Measurements from ENCODE around the gene NDST1. TPM values are rescaled to one million over a fixed set of nuclear protein-coding genes. Genes with fewer than 3 reads are reported as not detected.

NDST1 gene
- total and polyA plus RNA-seq, 2 of the 8 experiments (the other 6 are each of a cell fraction or from before 2014, with no cell fraction given): 27.0 to 72.0 TPM

DNA sequence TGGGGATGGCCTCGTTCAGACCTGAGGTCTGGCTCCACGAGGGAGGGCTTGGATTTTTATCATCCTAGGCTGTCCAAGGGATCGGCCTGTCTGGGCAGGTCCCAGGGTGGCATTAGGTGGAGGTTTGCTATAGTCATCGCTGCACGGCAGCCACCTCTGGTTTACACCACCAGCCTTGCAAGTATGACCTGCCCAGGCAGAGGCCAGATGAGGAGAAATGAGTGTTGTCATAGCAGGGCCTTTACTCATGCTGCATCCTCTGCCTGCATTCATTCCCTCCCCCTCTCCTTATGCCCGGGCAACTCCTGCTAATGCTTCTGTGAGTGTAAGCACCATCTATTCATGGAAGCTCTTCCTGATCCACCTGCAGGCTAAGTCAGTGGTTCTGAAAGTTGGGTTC, 15.3 kb upstream of the NDST1 start:
- Histone ChIP-seq H4K8ac (ENCODE audit: extremely low read depth, insufficient read depth, low read length) (no peak overlapping the region), H2AFZ (ENCODE audit: low read length) (no peak overlapping the region), H3K4me1 (replicated peaks in 1 of 4; ENCODE audit: control insufficient read depth in 3 of 4, insufficient read depth in 4 of 4, low read length in 3 of 4) (peaks cover 21 to 36% (median 35%) of the 10 kb centered on the region in 4 experiments), H3K27ac (ENCODE audit: low read depth, low read length) (peak overlapping the region; percentile 60; the same call in 1 of the 2 replicates), H4K5ac (ENCODE audit: insufficient read length, low read depth, low read length) (no peak overlapping the region), H3K4me3 (ENCODE audit: extremely low read depth in 1 of 4, insufficient read depth in 2 of 4, low read depth in 3 of 4, low read length in 4 of 4) (no peak overlapping the region), H3K23me2 (ENCODE audit: low read depth, low read length) (no peaks in the 10 kb centered on the region; the same call in 1 of the 2 replicates), H2BK15ac (ENCODE audit: low read length) (peak overlapping the region; percentile 36; the same call in 1 of the 2 replicates), H3K79me2 (ENCODE audit: control insufficient read depth in 1 of 2, insufficient read depth in 2 of 2, low read length in 2 of 2) (peaks cover 22 to 84% of the 10 kb centered on the region in 2 experiments), H3K56ac (replicated peaks; ENCODE audit: insufficient read length, low read depth, low read length) (no peak overlapping the region), H2BK120ac (replicated peaks; ENCODE audit: low read depth, low read length) (no peak overlapping the region), H3K9ac (replicated peaks in 1 of 4; ENCODE audit: extremely low read depth in 1 of 4, low read depth in 3 of 4, low read length in 3 of 4) (no peak overlapping the region), H2BK5ac (ENCODE audit: low read depth, low read length) (0 out of 2 replicates have a peak overlapping the region, but pooled peaks have one; percentile 62), H2BK20ac (ENCODE audit: low read length) (no peak overlapping the region), H3K9me3 (ENCODE audit: insufficient read depth in 2 of 2, low read depth in 1 of 2, low read length in 1 of 2) (no peaks in the 10 kb centered on the region), H4K91ac (replicated peaks; ENCODE audit: insufficient read length, low read length) (peak overlapping the region; percentile 20), H3K36me3 (ENCODE audit: control insufficient read depth in 2 of 4, insufficient read depth in 4 of 4, low read length in 3 of 4) (peaks cover 0 to 4% (median 0%) of the 10 kb centered on the region in 4 experiments; a peak in 1 of 8 replicates), H3K18ac (ENCODE audit: extremely low read depth, low read length) (no peak overlapping the region), H3K4me2 (ENCODE audit: insufficient read depth in 1 of 2, low read depth in 2 of 2, low read length in 2 of 2) (no peak overlapping the region), H2AK5ac (ENCODE audit: low read depth, low read length) (no peak overlapping the region), H3K27me3 (replicated peaks in 1 of 4; ENCODE audit: control insufficient read depth in 3 of 4, extremely low read depth in 1 of 4, insufficient read depth in 3 of 4, low read length in 3 of 4) (no peaks in the 10 kb centered on the region), H4K20me1 (replicated peaks in 1 of 2; ENCODE audit: control insufficient read depth in 1 of 2, insufficient read depth in 2 of 2, low read length in 2 of 2) (peaks cover 10 to 25% of the 10 kb centered on the region in 2 experiments), H3K4ac (replicated peaks; ENCODE audit: insufficient read length, low read depth, low read length) (no peak overlapping the region), H3K79me1 (ENCODE audit: low read depth, low read length) (peaks cover 31% of the 10 kb centered on the region), H3K23ac (ENCODE audit: insufficient read length) (no peak overlapping the region), H3K14ac (ENCODE audit: insufficient read length) (no peak overlapping the region), H2BK12ac (ENCODE audit: low read depth, low read length) (no peak overlapping the region)
- ChIA-PET POLR2A (ENCODE audit: partially characterized antibody) (interaction anchor here (0.7 to 1.5 kb wide), 6 partner anchors 19 to 1180 kb away, joined by 3 to 4 read pairs (median 3); partner anchors contain the start of gene RPS14), CTCF (ENCODE audit: partially characterized antibody) (interaction anchor here (0.7 to 32.0 kb wide), 9 partner anchors 0 to 67 kb away, joined by 3 to 571 read pairs (median 7); partner anchors contain the start of gene NDST1)
- 86% methylated on average over 6 of the region's 6 CpGs; no CpG with 5 or more reads in 1 of the 2 experiments for WGBS, 2 experiments (ENCODE audit: extremely low coverage in 1 of 2, insufficient coverage in 1 of 2, insufficient read length in 1 of 2, insufficient replicate concordance in 2 of 2, low coverage in 1 of 2, low lambda C conversion rate in 2 of 2, missing lambda C conversion rate in 1 of 2)
- DNase-seq (ENCODE audit: low read depth in 1 of 2, low spot score in 2 of 2) (no peak), FAIRE-seq (no peak)
- TF ChIP-seq, protein P1, sequence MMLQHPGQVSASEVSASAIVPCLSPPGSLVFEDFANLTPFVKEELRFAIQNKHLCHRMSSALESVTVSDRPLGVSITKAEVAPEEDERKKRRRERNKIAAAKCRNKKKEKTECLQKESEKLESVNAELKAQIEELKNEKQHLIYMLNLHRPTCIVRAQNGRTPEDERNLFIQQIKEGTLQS (IDR thresholded peaks at IDR 0.05; ENCODE audit: insufficient read depth, low read depth, low read length): no peak
- TF ChIP-seq, protein P2, sequence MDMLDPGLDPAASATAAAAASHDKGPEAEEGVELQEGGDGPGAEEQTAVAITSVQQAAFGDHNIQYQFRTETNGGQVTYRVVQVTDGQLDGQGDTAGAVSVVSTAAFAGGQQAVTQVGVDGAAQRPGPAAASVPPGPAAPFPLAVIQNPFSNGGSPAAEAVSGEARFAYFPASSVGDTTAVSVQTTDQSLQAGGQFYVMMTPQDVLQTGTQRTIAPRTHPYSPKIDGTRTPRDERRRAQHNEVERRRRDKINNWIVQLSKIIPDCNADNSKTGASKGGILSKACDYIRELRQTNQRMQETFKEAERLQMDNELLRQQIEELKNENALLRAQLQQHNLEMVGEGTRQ (IDR thresholded peaks at IDR 0.05; ENCODE audit: low read length): no peak
- TF ChIP-seq GABPA (IDR thresholded peaks at IDR 0.05; ENCODE audit: borderline replicate concordance, insufficient read depth, low read length) (no peak), CHD2 (IDR thresholded peaks at IDR 0.05; ENCODE audit: low read length) (no peak), CTCF (IDR thresholded peaks at IDR 0.05; ENCODE audit: control extremely low read depth in 1 of 3, insufficient read depth in 1 of 3, low read depth in 1 of 3, low read length in 3 of 3) (no peak), KDM5A (IDR thresholded peaks at IDR 0.05; ENCODE audit: low read length) (no peak), SIRT6 (IDR thresholded peaks at IDR 0.05; ENCODE audit: low read length) (no peak), EZH2 (IDR thresholded peaks at IDR 0.05; ENCODE audit: low read depth, low read length, severe bottlenecking) (no peak), RXRA (IDR thresholded peaks at IDR 0.05; ENCODE audit: insufficient read depth, low read depth, low read length) (no peak)
